ENCODE data around the gene CFAP57. TPM values are rescaled to one million over a fixed set of nuclear protein-coding genes. Genes with fewer than 3 reads are reported as not detected.

The CFAP57 gene
- total and polyA plus RNA-seq, 2 of the 4 experiments (the other 2 are of a cell fraction): 0.29 to 0.36 TPM

GRCh38 chr1:43293896-43294760 lies 122.0 kb downstream of the CFAP57 start:
- CTCF ChIA-PET: interaction anchor here (0.7 to 1.4 kb wide), 2 partner anchors 15 to 64 kb away, joined by 3 read pairs; partner anchors contain the start of gene CDC20

More at GRCh38 chr1:43293896-43294760, 122.0 kb downstream of the CFAP57 start:
- Histone ChIP-seq H2AK5ac (ENCODE audit: low read depth, low read length) (0 out of 2 replicates have a peak overlapping the region, but pooled peaks have one; percentile 14), H2BK20ac (ENCODE audit: low read depth, low read length) (no peak overlapping the region), H4K20me1 (ENCODE audit: insufficient read depth, low read length) (no peaks in the 10 kb centered on the region), H4K91ac (ENCODE audit: insufficient read depth, low read depth, low read length) (no peak overlapping the region), H3K9me3 (ENCODE audit: control insufficient read depth, insufficient read depth, low read length) (no peaks in the 10 kb centered on the region), H3K36me3 (ENCODE audit: control insufficient read depth, insufficient read depth, low read length) (no peaks in the 10 kb centered on the region), H3K18ac (ENCODE audit: low read depth, low read length) (no peak overlapping the region), H2AFZ (replicated peaks; ENCODE audit: low read length, poor library complexity) (peak overlapping the region; percentile 41), H3K27ac (ENCODE audit: insufficient read depth, low read length) (no peak overlapping the region; the same call in 1 of the 2 replicates), H3K27me3 (ENCODE audit: control insufficient read depth, insufficient read depth, low read length) (peaks cover 4% of the 10 kb centered on the region), H3K9me1 (ENCODE audit: insufficient read depth, low read length) (peaks cover 3% of the 10 kb centered on the region; the same call in 1 of the 2 replicates), H3K9ac (ENCODE audit: low read depth, low read length) (no peak overlapping the region), H2BK15ac (ENCODE audit: low read depth, low read length) (no peak overlapping the region), H2BK120ac (ENCODE audit: low read depth, low read length) (no peak overlapping the region), H2BK5ac (ENCODE audit: low read depth, low read length, poor library complexity, severe bottlenecking) (no peak overlapping the region), H3K79me1 (ENCODE audit: low read depth in 1 of 2, low read length in 2 of 2) (no peaks in the 10 kb centered on the region), H3K14ac (replicated peaks; ENCODE audit: low read depth, low read length) (peak overlapping the region; percentile 36; the same call in 1 of the 2 replicates), H3K23ac (ENCODE audit: low read depth, low read length) (no peak overlapping the region; the same call in 1 of the 2 replicates), H4K5ac (ENCODE audit: low read depth, low read length) (no peak overlapping the region), H3K4me1 (ENCODE audit: control insufficient read depth, insufficient read depth, low read length) (peaks cover 10% of the 10 kb centered on the region), H4K8ac (ENCODE audit: low read depth in 2 of 2, low read length in 2 of 2) (no peak overlapping the region), H3K4ac (ENCODE audit: low read depth, low read length) (no peak overlapping the region), H3K56ac (ENCODE audit: extremely low read depth, insufficient read depth, low read length) (no peak overlapping the region), H3K4me2 (ENCODE audit: low read depth, low read length) (no peak overlapping the region), H3K4me3 (ENCODE audit: insufficient read depth, low read depth, low read length) (no peak overlapping the region), H2AK9ac (replicated peaks; ENCODE audit: low read depth, low read length, poor library complexity) (peak overlapping the region; percentile 49)
- in situ Hi-C loops (cut with MboI; ENCODE audit: low sequenced_read_pairs) (no loop called here), intact Hi-C loops (cut with micrococcal nuclease) (no loop called here), dilution Hi-C loops (cut with HindIII; ENCODE audit: low sequenced_read_pairs, unreplicated experiment) (no loop called here)
- peak; percentile 19; the same call in 1 of the 2 replicates for ATAC-seq (ENCODE audit: low read depth)
- DNase-seq: peak; percentile 56
- WGBS, 2 experiments (ENCODE audit: extremely low coverage in 2 of 2, insufficient read length in 1 of 2): no CpG with 5 or more reads among the region's 7 CpGs
- no TSS peak for BruUV-seq (replicated peaks)
- TF ChIP-seq BHLHE40 (IDR thresholded peaks at IDR 0.05; ENCODE audit: low read depth, low read length): 0 out of 2 replicates have a peak, but pooled peaks have one; percentile 17
- no peak for TF ChIP-seq MXI1 (IDR thresholded peaks at IDR 0.05; ENCODE audit: borderline replicate concordance, low read depth, low read length)
- peak; percentile 29; the same call in 1 of the 2 replicates for TF ChIP-seq CEBPB (IDR thresholded peaks at IDR 0.05; ENCODE audit: low read depth, low read length)
- no peak for TF ChIP-seq USF2 (IDR thresholded peaks at IDR 0.05; ENCODE audit: low read depth, low read length)
- POLR2A ChIA-PET (ENCODE audit: unreplicated experiment): no interaction called here

Data from IMR-90 (cell line).